Left lung (tissue), 10 donors: Measurements from ENCODE around the gene EPB41L4A. TPM values are rescaled to one million over a fixed set of nuclear protein-coding genes. Genes with fewer than 3 reads are reported as not detected.

Experiments used
- ATAC-seq: fragments of 200-7000 bp; cut with Tn5 transposase; one replicate; pipeline ENCODE4 v1.9.1; 2020; ENCODE audit warnings: moderate library complexity
- DNase-seq, 4 donors: peaks; one replicate each; pipeline ENCODE4 v3.0.0-alpha.2; 2013 to 2020
- H3K27ac ChIP-seq, 2 donors: fragments of 200-600 bp; sonication (generic) in 1 of 2; one replicate each; pipeline versions ENCODE4 v1.5.0 to v1.8.0; 2020 to 2021
- H3K27me3 ChIP-seq, 2 donors: fragments of 200-600 bp; sonication (generic) in 1 of 2; one replicate each; pipeline versions ENCODE4 v1.5.0 to v1.8.0; 2020 to 2021
- H3K36me3 ChIP-seq, 2 donors: fragments of 200-600 bp; sonication (generic) in 1 of 2; one replicate each; pipeline versions ENCODE4 v1.5.0 to v1.8.0; 2020 to 2021
- H3K4me1 ChIP-seq, 2 donors: fragments of 200-600 bp; one replicate each; pipeline ENCODE4 v1.8.0; 2021
- H3K4me3 ChIP-seq, 2 donors: fragments of 200-600 bp; sonication (generic) in 1 of 2; one replicate each; pipeline versions ENCODE4 v1.5.0 to v1.8.0; 2020 to 2021; ENCODE audit warnings: mild to moderate bottlenecking in 1 of 2
- H3K9me3 ChIP-seq, 2 donors: fragments of 200-600 bp; sonication (generic) in 1 of 2; one replicate each; pipeline versions ENCODE4 v1.5.0 to v1.8.0; 2020 to 2021
- CTCF ChIP-seq, 2 donors: fragments of 200-600 bp; sonication (generic) in 1 of 2; IDR thresholded peaks; one replicate each; pipeline versions ENCODE4 v1.5.0 to v1.8.0; 2021; ENCODE audit warnings: antibody characterized with exemption in 2 of 2
- intact Hi-C, 2 donors: fragments of 100-400 bp; cut with DNase I; formaldehyde crosslinking; loops; one replicate each; pipeline versions ENCODE4 v1.11.2 to v1.14.2; 2022
- polyA plus RNA-seq, 6 donors: library from polyadenylated mRNA; unstranded; fragments of 120-200 nt; gene quantifications; one replicate each; pipeline ENCODE4 v1.2.1, GENCODE V29; 2013; ENCODE audit not compliant: insufficient read length in 6 of 6
- total RNA-seq, 2 donors: library from RNA; stranded (reverse); fragmentation: NEBNext Ultra II Directional; extraction: Animal tissue kit (Norgen Biotek cat#: 25700); gene quantifications; one replicate each; pipeline ENCODE4 v1.2.1, GENCODE V29; 2021
- donor health status: DM: no; HTN: yes; CAD: no.
- donor health status: DM: no; HTN: no; CAD: no.

Gene EPB41L4A
- total and polyA plus RNA-seq, 8 donors, result 13.6 to 31.3 (median 17.6) TPM

GRCh38 chr5:112346411-112347044, 72.5 kb downstream of the EPB41L4A start:
- Histone ChIP-seq H3K4me1 (no peaks in the 10 kb centered on the region), H3K4me3 (no peak overlapping the region), H3K27ac (no peak overlapping the region), H3K27me3 (no peaks in the 10 kb centered on the region), H3K9me3 (no peaks in the 10 kb centered on the region), H3K36me3 (no peaks in the 10 kb centered on the region)
- intact Hi-C loops, result no loop called here
- TF ChIP-seq CTCF (IDR thresholded peaks at IDR 0.05), result no peak
- no peak for ATAC-seq
- DNase-seq, result no peak

- intact Hi-C loops, result no loop called here
- ATAC-seq (no peak), DNase-seq (no peak)
- Histone ChIP-seq H3K9me3 (no peaks in the 10 kb centered on the region), H3K36me3 (no peaks in the 10 kb centered on the region), H3K27me3 (no peaks in the 10 kb centered on the region), H3K4me1 (peaks cover 0 to 7% of the 10 kb centered on the region in 2 donors), H3K4me3 (no peak overlapping the region), H3K27ac (no peak overlapping the region)
- TF ChIP-seq CTCF (IDR thresholded peaks at IDR 0.05), result no peak
Observed at GRCh38 chr5:112344540-112344939, 74.5 kb downstream of the EPB41L4A start.

- DNase-seq (no peak), ATAC-seq (no peak)
- no peaks in the 10 kb centered on the region for H3K9me3 ChIP-seq
- no peak for TF ChIP-seq CTCF (IDR thresholded peaks at IDR 0.05)
- peaks cover 0 to 15% of the 10 kb centered on the region in 2 donors for H3K4me1 ChIP-seq
- no peak overlapping the region for H3K27ac ChIP-seq
- no peaks in the 10 kb centered on the region for H3K36me3 ChIP-seq
- H3K4me3 ChIP-seq, result no peak overlapping the region
- intact Hi-C loops, result no loop called here
- H3K27me3 ChIP-seq, result no peaks in the 10 kb centered on the region
Observed at GRCh38 chr5:112342389-112342788, 76.7 kb downstream of the EPB41L4A start.

GRCh38 chr5:112339761-112340160, 79.3 kb downstream of the EPB41L4A start:
- ATAC-seq, result no peak

More at GRCh38 chr5:112339761-112340160, 79.3 kb downstream of the EPB41L4A start:
- H3K27me3 ChIP-seq, result no peaks in the 10 kb centered on the region
- no peak for DNase-seq
- no peak for TF ChIP-seq CTCF (IDR thresholded peaks at IDR 0.05)
- intact Hi-C loops, result no loop called here
- H3K36me3 ChIP-seq, result no peaks in the 10 kb centered on the region
- H3K27ac ChIP-seq, result no peak overlapping the region
- no peak overlapping the region for H3K4me3 ChIP-seq
- H3K4me1 ChIP-seq, result peaks cover 0 to 15% of the 10 kb centered on the region in 2 donors
- no peaks in the 10 kb centered on the region for H3K9me3 ChIP-seq
